ENCODE measurements around the gene VNN1.

Gene VNN1

GRCh38 chr6:132713352-132714134 is at the start of gene VNN1:
TSS of gene VNN1 (minus strand) at chr6:132714055. CDS start at chr6:132714035, 20 bp downstream.
- no peak for DNase-seq

- DNase-seq, result no peak
Observed at GRCh38 chr6:132763269-132763668, 49.4 kb upstream of the VNN1 start.

GRCh38 chr6:132760256-132760655 is 46.4 kb upstream of the VNN1 start:
- no peak for DNase-seq

- DNase-seq, result no peak
Observed at GRCh38 chr6:132758689-132759088, 44.8 kb upstream of the VNN1 start.

- DNase-seq, result no peak
Observed at GRCh38 chr6:132752255-132752654, 38.4 kb upstream of the VNN1 start.

- DNase-seq, result no peak
Observed at GRCh38 chr6:132751828-132752227, 38.0 kb upstream of the VNN1 start.

- DNase-seq, result no peak
Observed at GRCh38 chr6:132751306-132751705, 37.5 kb upstream of the VNN1 start.

- no peak for DNase-seq
Observed at GRCh38 chr6:132750455-132751248, 36.8 kb upstream of the VNN1 start.

GRCh38 chr6:132749111-132749510 is 35.3 kb upstream of the VNN1 start:
- no peak for DNase-seq

- DNase-seq, result no peak
Observed at GRCh38 chr6:132748446-132748845, 34.6 kb upstream of the VNN1 start.

- no peak for DNase-seq
Observed at GRCh38 chr6:132746048-132746447, 32.2 kb upstream of the VNN1 start.

GRCh38 chr6:132742495-132742894 is 28.6 kb upstream of the VNN1 start:
- DNase-seq, result no peak

- DNase-seq, result no peak
Observed at GRCh38 chr6:132741281-132741680, 27.4 kb upstream of the VNN1 start.

- no peak for DNase-seq
Observed at GRCh38 chr6:132736239-132736638, 22.4 kb upstream of the VNN1 start.

GRCh38 chr6:132734694-132735236 is 20.9 kb upstream of the VNN1 start:
- DNase-seq, result peak; percentile 17

GRCh38 chr6:132733814-132734213 is 20.0 kb upstream of the VNN1 start:
- DNase-seq, result no peak

- DNase-seq, result no peak
Observed at GRCh38 chr6:132733283-132733682, 19.4 kb upstream of the VNN1 start.

GRCh38 chr6:132731086-132731485 is 17.2 kb upstream of the VNN1 start:
- no peak for DNase-seq

- no peak for DNase-seq
Observed at GRCh38 chr6:132730560-132730959, 16.7 kb upstream of the VNN1 start.

GRCh38 chr6:132728616-132729015 is 14.8 kb upstream of the VNN1 start:
- no peak for DNase-seq

- DNase-seq, result no peak
Observed at GRCh38 chr6:132726608-132726975, 12.7 kb upstream of the VNN1 start.

GRCh38 chr6:132725947-132726607 is 12.2 kb upstream of the VNN1 start:
- DNase-seq, result no peak

GRCh38 chr6:132725471-132725870 is 11.6 kb upstream of the VNN1 start:
- no peak for DNase-seq
